ENCODE data around the gene TENM3.

Gene TENM3

DNA sequence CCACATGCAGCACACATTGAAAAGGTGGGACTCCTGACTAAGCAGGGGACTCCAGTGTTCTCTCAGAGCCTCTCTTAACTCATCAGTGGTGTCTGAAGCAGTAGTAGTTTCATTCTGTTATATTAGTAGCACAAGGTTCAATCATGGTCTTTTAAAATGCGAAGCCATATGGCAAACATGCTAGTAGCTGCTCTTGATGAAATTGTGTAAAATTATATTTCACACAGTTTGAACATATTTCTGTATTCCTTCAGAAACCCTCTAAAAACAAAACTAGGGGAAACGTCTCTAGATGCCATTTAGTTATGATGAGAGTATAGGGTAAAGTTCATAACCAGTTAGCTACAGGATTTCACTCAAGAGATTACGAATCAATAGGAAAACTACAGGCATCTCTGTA lies 497.1 kb downstream of the TENM3 start:
- DNase-seq (ENCODE audit: low read depth) = no peak
- TF ChIP-seq CTCF (conservative IDR thresholded peaks at IDR 0.05; ENCODE audit: low read depth, low read length) = no peak
- H3K4me3 ChIP-seq (ENCODE audit: low read depth, low read length) = no peak overlapping the region

DNA sequence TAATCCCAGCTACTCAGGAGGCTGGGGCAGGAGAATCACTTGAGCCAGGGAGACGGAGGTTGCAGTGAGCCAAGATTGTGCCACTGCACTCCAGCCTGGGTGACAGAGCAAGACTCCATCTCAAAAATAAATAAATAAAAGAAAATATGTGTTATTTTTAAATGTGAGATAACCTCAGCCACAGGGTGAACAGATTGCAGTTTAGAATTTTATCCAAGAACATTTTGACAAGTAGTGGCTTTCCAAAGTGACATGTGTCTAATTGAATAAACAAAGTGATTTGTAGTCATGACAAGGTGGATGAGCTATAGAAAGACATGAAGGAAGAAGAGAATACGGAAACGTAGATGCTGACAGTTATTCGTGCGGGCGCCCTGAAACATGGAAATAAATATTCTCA lies 497.9 kb downstream of the TENM3 start:
- no peak for DNase-seq (ENCODE audit: low read depth)
- TF ChIP-seq CTCF (conservative IDR thresholded peaks at IDR 0.05; ENCODE audit: low read depth, low read length) = no peak
- no peak overlapping the region for H3K4me3 ChIP-seq (ENCODE audit: low read depth, low read length)

GRCh38 chr4:182741914-182742313 lies 498.7 kb downstream of the TENM3 start:
- DNase-seq (ENCODE audit: low read depth) = no peak
- TF ChIP-seq CTCF (conservative IDR thresholded peaks at IDR 0.05; ENCODE audit: low read depth, low read length) = no peak
- H3K4me3 ChIP-seq (ENCODE audit: low read depth, low read length) = no peak overlapping the region

- no peak for DNase-seq (ENCODE audit: low read depth)
- no peak overlapping the region for H3K4me3 ChIP-seq (ENCODE audit: low read depth, low read length)
- TF ChIP-seq CTCF (conservative IDR thresholded peaks at IDR 0.05; ENCODE audit: low read depth, low read length) = no peak
Measured at GRCh38 chr4:182743815-182744214, 500.6 kb downstream of the TENM3 start.

DNA sequence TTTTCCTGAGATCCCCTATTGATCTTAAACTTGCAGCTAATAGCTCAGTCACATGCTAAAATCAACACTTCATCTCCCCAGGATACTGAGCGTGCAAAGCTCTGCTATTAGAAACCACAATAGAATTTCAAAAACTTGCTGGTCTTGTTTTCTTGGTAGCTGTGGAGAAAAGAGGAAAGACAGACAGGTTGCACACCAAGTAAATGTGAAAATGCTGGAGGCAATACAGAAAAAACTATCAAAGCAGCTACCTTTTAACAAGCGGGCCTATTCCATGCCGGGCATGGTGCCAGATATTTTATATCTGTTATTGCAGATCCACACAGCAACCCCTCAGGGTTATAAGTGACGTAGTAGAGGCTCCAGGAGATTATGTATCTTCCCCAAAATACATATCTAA lies 502.0 kb downstream of the TENM3 start:
- H3K4me3 ChIP-seq (ENCODE audit: low read depth, low read length) = no peak overlapping the region
- no peak for TF ChIP-seq CTCF (conservative IDR thresholded peaks at IDR 0.05; ENCODE audit: low read depth, low read length)
- DNase-seq (ENCODE audit: low read depth) = no peak

DNA sequence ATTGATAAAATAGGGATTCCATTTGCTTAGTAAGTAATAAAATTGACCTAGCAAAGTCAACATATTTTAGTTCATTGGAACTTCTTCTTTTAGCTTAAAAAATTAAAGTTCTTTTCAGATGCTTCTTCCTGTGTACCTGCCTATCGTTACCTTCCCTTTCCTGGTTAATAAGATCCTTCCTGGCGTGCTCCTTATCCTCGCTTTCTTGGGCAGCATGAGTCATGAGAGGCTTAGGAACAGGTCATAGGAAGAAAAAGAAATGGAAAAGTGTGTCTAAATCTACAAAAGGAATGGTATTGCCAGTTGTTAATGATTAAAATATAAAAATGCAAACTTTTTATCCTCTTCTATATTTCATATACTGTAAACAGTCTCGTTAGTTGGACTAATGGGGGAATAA lies 503.7 kb downstream of the TENM3 start:
- no peak for DNase-seq (ENCODE audit: low read depth)
- H3K4me3 ChIP-seq (ENCODE audit: low read depth, low read length) = no peak overlapping the region
- no peak for TF ChIP-seq CTCF (conservative IDR thresholded peaks at IDR 0.05; ENCODE audit: low read depth, low read length)

DNA sequence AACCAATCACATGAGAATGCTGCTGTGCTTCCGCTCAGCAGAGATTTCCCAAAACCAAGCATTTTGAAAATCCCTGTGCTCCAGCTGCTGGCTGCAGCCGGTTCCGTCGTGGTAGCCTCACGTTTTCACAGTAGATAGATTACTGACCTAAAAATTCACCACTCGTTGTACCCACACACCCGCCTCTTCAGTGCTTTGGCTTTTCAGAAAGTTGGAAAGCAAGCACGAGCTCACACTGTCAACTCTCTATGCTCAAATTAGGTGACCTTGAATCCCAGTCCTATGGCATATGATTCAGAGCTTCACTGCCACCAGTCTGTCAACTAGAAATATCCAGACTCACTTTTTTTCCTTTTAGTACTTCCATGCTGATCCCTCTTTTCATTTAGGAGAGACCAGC lies 505.1 kb downstream of the TENM3 start:
- H3K4me3 ChIP-seq (ENCODE audit: low read depth, low read length) = no peak overlapping the region
- TF ChIP-seq CTCF (conservative IDR thresholded peaks at IDR 0.05; ENCODE audit: low read depth, low read length) = no peak
- DNase-seq (ENCODE audit: low read depth) = no peak

All from choroid plexus epithelial cell (primary cell).